Panc1 (cell line): ENCODE results near the gene EIPR1.

Experiments
- POLR2AphosphoS5 ChIP-seq: IDR thresholded peaks from 2 replicates; pipeline ENCODE4 v1.6.1; 2012; ENCODE audit warnings: mild to moderate bottlenecking, low read depth, low read length, moderate library complexity
- TF ChIP-seq, protein P1 (sequence below): fragments of 450-650 bp; IDR thresholded peaks from 2 replicates; pipeline ENCODE4 v1.5.1; 2017; ENCODE audit warnings: mild to moderate bottlenecking
- TF ChIP-seq, protein P2 (sequence below), 2 experiments: IDR thresholded peaks; 2 replicates each; pipeline ENCODE4 v1.6.1; 2011 to 2012; ENCODE audit warnings: low read depth in 2 of 2, control low read depth in 1 of 2, low read length in 1 of 2, mild to moderate bottlenecking in 1 of 2, moderate library complexity in 1 of 2; ENCODE audit not compliant: insufficient read depth in 1 of 2

DNA sequence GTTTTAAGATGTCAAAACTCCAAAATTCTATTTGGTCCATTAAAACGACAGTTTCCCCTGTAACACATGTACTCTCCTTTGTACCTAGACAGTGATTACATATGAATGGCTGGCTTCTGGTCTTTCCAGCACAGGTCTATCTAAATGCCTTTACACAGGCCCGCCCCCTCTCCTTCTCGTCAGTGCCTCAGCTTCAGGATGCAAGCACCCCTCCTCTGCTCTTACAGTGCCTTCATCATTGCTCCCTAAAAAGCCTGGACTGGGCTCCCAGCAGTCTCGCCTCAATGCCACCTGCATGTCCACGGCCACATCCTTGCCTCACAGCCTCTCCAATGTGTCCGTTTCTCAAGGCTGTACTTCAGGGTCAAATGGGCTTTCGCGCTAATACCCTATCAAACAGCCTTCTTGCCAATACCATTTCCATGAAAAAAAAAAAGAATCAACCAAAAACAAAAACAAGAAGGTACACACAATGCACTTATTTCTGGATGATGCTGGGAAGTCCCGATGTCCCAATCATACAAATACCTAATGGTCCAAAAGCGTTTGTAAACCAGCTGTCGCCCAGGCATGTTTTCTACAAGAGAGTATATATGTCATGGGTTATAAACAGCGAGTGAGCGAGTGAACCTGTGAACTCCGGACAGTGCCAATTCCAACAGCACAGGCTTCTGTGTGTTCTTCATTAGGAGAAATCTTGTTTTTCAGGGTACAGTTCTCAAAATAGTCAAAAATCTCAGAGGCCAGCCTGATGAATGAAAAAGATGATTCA is 77.2 kb downstream of the EIPR1 start:
- TF ChIP-seq, protein P1, sequence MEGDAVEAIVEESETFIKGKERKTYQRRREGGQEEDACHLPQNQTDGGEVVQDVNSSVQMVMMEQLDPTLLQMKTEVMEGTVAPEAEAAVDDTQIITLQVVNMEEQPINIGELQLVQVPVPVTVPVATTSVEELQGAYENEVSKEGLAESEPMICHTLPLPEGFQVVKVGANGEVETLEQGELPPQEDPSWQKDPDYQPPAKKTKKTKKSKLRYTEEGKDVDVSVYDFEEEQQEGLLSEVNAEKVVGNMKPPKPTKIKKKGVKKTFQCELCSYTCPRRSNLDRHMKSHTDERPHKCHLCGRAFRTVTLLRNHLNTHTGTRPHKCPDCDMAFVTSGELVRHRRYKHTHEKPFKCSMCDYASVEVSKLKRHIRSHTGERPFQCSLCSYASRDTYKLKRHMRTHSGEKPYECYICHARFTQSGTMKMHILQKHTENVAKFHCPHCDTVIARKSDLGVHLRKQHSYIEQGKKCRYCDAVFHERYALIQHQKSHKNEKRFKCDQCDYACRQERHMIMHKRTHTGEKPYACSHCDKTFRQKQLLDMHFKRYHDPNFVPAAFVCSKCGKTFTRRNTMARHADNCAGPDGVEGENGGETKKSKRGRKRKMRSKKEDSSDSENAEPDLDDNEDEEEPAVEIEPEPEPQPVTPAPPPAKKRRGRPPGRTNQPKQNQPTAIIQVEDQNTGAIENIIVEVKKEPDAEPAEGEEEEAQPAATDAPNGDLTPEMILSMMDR, result no peak
- no peak for TF ChIP-seq POLR2AphosphoS5
- TF ChIP-seq, protein P2, sequence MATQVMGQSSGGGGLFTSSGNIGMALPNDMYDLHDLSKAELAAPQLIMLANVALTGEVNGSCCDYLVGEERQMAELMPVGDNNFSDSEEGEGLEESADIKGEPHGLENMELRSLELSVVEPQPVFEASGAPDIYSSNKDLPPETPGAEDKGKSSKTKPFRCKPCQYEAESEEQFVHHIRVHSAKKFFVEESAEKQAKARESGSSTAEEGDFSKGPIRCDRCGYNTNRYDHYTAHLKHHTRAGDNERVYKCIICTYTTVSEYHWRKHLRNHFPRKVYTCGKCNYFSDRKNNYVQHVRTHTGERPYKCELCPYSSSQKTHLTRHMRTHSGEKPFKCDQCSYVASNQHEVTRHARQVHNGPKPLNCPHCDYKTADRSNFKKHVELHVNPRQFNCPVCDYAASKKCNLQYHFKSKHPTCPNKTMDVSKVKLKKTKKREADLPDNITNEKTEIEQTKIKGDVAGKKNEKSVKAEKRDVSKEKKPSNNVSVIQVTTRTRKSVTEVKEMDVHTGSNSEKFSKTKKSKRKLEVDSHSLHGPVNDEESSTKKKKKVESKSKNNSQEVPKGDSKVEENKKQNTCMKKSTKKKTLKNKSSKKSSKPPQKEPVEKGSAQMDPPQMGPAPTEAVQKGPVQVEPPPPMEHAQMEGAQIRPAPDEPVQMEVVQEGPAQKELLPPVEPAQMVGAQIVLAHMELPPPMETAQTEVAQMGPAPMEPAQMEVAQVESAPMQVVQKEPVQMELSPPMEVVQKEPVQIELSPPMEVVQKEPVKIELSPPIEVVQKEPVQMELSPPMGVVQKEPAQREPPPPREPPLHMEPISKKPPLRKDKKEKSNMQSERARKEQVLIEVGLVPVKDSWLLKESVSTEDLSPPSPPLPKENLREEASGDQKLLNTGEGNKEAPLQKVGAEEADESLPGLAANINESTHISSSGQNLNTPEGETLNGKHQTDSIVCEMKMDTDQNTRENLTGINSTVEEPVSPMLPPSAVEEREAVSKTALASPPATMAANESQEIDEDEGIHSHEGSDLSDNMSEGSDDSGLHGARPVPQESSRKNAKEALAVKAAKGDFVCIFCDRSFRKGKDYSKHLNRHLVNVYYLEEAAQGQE (IDR thresholded peaks at IDR 0.05; ENCODE audit: insufficient read depth in 1 of 2, low read depth in 2 of 2, low read length in 1 of 2), result no peak
